Subcutaneous abdominal adipose tissue (tissue), 5 donors: ENCODE data around the gene NSMCE3.

Experiments used
- H3K27ac ChIP-seq: one replicate; pipeline ENCODE4 v1.7.0; 2013; ENCODE audit warnings: low read depth, mild to moderate bottlenecking, inconsistent platforms, low read length, moderate library complexity
- H3K27me3 ChIP-seq, 5 donors: one replicate each; pipeline ENCODE4 v1.7.0; 2013; ENCODE audit warnings: low read length in 5 of 5, inconsistent platforms in 1 of 5; ENCODE audit not compliant: control insufficient read depth in 5 of 5, insufficient read depth in 4 of 5
- H3K36me3 ChIP-seq, 5 donors: one replicate each; pipeline ENCODE4 v1.7.0; 2013; ENCODE audit warnings: low read length in 5 of 5; ENCODE audit not compliant: control insufficient read depth in 5 of 5, insufficient read depth in 5 of 5
- H3K4me1 ChIP-seq, 5 donors: one replicate each; pipeline ENCODE4 v1.7.0; 2013; ENCODE audit warnings: low read length in 5 of 5, mild to moderate bottlenecking in 3 of 5, moderate library complexity in 1 of 5; ENCODE audit not compliant: control insufficient read depth in 5 of 5, insufficient read depth in 5 of 5
- H3K4me3 ChIP-seq, 5 donors: one replicate each; pipeline ENCODE4 v1.7.0; 2013; ENCODE audit warnings: low read length in 5 of 5, low read depth in 1 of 5
- H3K9ac ChIP-seq, 5 donors: one replicate each; pipeline ENCODE4 v1.7.0; 2013; ENCODE audit warnings: low read length in 5 of 5, mild to moderate bottlenecking in 4 of 5, moderate library complexity in 3 of 5
- H3K9me3 ChIP-seq, 5 donors: one replicate each; pipeline ENCODE4 v1.7.0; 2013; ENCODE audit warnings: low read length in 5 of 5; ENCODE audit not compliant: control insufficient read depth in 5 of 5
- donor health status: healthy.
- donor health status: healthy.
- donor health status: healthy.
- donor health status: healthy.
- donor health status: healthy.

The NSMCE3 gene

GRCh38 chr15:29269485-29270168 is at the start of gene NSMCE3:
TSS of gene NSMCE3 (minus strand) at chr15:29269822. CDS start at chr15:29269705, 117 bp downstream.
- Histone ChIP-seq H3K9me3 (no peaks in the 10 kb centered on the region), H3K9ac (peak within 1 kb of the TSS; percentile 71 to 92 (median 86)), H3K36me3 (no peaks in the 10 kb centered on the region), H3K4me3 (peak within 1 kb of the TSS; percentile 78 to 99 (median 95)), H3K27ac (peak within 1 kb of the TSS; percentile 56), H3K27me3 (no peaks in the 10 kb centered on the region), H3K4me1 (peaks cover 3 to 38% (median 35%) of the 10 kb centered on the region in 5 donors)

- H3K4me1 ChIP-seq, result no peaks in the 10 kb centered on the region
- H3K9ac ChIP-seq, result no peak overlapping the region
- no peaks in the 10 kb centered on the region for H3K36me3 ChIP-seq
- no peak overlapping the region for H3K4me3 ChIP-seq
- H3K27ac ChIP-seq, result no peak overlapping the region
- no peaks in the 10 kb centered on the region for H3K27me3 ChIP-seq
- H3K9me3 ChIP-seq, result peaks cover 0 to 6% (median 0%) of the 10 kb centered on the region in 5 donors
Measured at GRCh38 chr15:29316422-29316821, 46.8 kb upstream of the NSMCE3 start.

GRCh38 chr15:29312387-29312786 is 42.8 kb upstream of the NSMCE3 start:
- Histone ChIP-seq H3K9me3 (no peaks in the 10 kb centered on the region), H3K27me3 (no peaks in the 10 kb centered on the region), H3K4me3 (no peak overlapping the region), H3K27ac (no peak overlapping the region), H3K36me3 (no peaks in the 10 kb centered on the region), H3K4me1 (no peaks in the 10 kb centered on the region), H3K9ac (no peak overlapping the region)

GRCh38 chr15:29311696-29312095 is 42.1 kb upstream of the NSMCE3 start:
- no peaks in the 10 kb centered on the region for H3K4me1 ChIP-seq
- H3K4me3 ChIP-seq, result no peak overlapping the region
- H3K9me3 ChIP-seq, result no peaks in the 10 kb centered on the region
- no peak overlapping the region for H3K9ac ChIP-seq
- H3K27ac ChIP-seq, result no peak overlapping the region
- H3K36me3 ChIP-seq, result no peaks in the 10 kb centered on the region
- no peaks in the 10 kb centered on the region for H3K27me3 ChIP-seq

- Histone ChIP-seq H3K36me3 (no peaks in the 10 kb centered on the region), H3K4me1 (no peaks in the 10 kb centered on the region), H3K4me3 (no peak overlapping the region), H3K27me3 (peaks cover 0 to 4% (median 3%) of the 10 kb centered on the region in 5 donors), H3K27ac (no peak overlapping the region), H3K9me3 (no peaks in the 10 kb centered on the region), H3K9ac (no peak overlapping the region)
Measured at GRCh38 chr15:29309139-29309538, 39.5 kb upstream of the NSMCE3 start.

- no peaks in the 10 kb centered on the region for H3K9me3 ChIP-seq
- peaks cover 0 to 4% (median 3%) of the 10 kb centered on the region in 5 donors for H3K27me3 ChIP-seq
- H3K4me1 ChIP-seq, result no peaks in the 10 kb centered on the region
- H3K4me3 ChIP-seq, result no peak overlapping the region
- no peaks in the 10 kb centered on the region for H3K36me3 ChIP-seq
- no peak overlapping the region for H3K9ac ChIP-seq
- H3K27ac ChIP-seq, result no peak overlapping the region
Measured at GRCh38 chr15:29308299-29308698, 38.7 kb upstream of the NSMCE3 start.

GRCh38 chr15:29305556-29305955 is 35.9 kb upstream of the NSMCE3 start:
- no peaks in the 10 kb centered on the region for H3K36me3 ChIP-seq

GRCh38 chr15:29302871-29303270 is 33.2 kb upstream of the NSMCE3 start:
- Histone ChIP-seq H3K4me1 (no peaks in the 10 kb centered on the region), H3K9me3 (no peaks in the 10 kb centered on the region)

More at GRCh38 chr15:29305556-29305955, 35.9 kb upstream of the NSMCE3 start:
- Histone ChIP-seq H3K27ac (no peak overlapping the region), H3K4me1 (no peaks in the 10 kb centered on the region), H3K9me3 (no peaks in the 10 kb centered on the region), H3K4me3 (no peak overlapping the region), H3K9ac (no peak overlapping the region), H3K27me3 (peaks cover 0 to 4% (median 3%) of the 10 kb centered on the region in 5 donors)

GRCh38 chr15:29299784-29300183 is 30.2 kb upstream of the NSMCE3 start:
- no peak overlapping the region for H3K27ac ChIP-seq
- H3K9ac ChIP-seq, result no peak overlapping the region
- H3K4me1 ChIP-seq, result no peaks in the 10 kb centered on the region
- H3K27me3 ChIP-seq, result peaks cover 0 to 2% (median 0%) of the 10 kb centered on the region in 5 donors
- no peak overlapping the region for H3K4me3 ChIP-seq
- H3K36me3 ChIP-seq, result no peaks in the 10 kb centered on the region
- H3K9me3 ChIP-seq, result peaks cover 0 to 3% (median 0%) of the 10 kb centered on the region in 5 donors

More at GRCh38 chr15:29302871-29303270, 33.2 kb upstream of the NSMCE3 start:
- Histone ChIP-seq H3K4me3 (no peak overlapping the region), H3K36me3 (no peaks in the 10 kb centered on the region), H3K27ac (no peak overlapping the region), H3K27me3 (peaks cover 0 to 4% (median 3%) of the 10 kb centered on the region in 5 donors), H3K9ac (no peak overlapping the region)

GRCh38 chr15:29299331-29299730 is 29.7 kb upstream of the NSMCE3 start:
- H3K9me3 ChIP-seq, result peaks cover 0 to 3% (median 0%) of the 10 kb centered on the region in 5 donors
- no peak overlapping the region for H3K27ac ChIP-seq
- no peaks in the 10 kb centered on the region for H3K36me3 ChIP-seq
- H3K27me3 ChIP-seq, result peaks cover 0 to 2% (median 0%) of the 10 kb centered on the region in 5 donors
- no peaks in the 10 kb centered on the region for H3K4me1 ChIP-seq
- no peak overlapping the region for H3K4me3 ChIP-seq
- H3K9ac ChIP-seq, result no peak overlapping the region
